HFFc6 (cell line): ENCODE results near the gene NLN. TPM values are rescaled to one million over a fixed set of nuclear protein-coding genes. Genes with fewer than 3 reads are reported as not detected.

Experiments used
- DNase-seq: peaks from one replicate; pipeline ENCODE4 v3.0.0-alpha.2; 2018
- H3K27ac Mint-ChIP-seq: 2 replicates; pipeline ENCODE4 v1.8.0; 2020; ENCODE audit warnings: mild to moderate bottlenecking, mixed read lengths
- H3K27me3 Mint-ChIP-seq: 2 replicates; pipeline ENCODE4 v1.8.0; 2021; ENCODE audit warnings: mild to moderate bottlenecking, moderate library complexity, mixed read lengths; ENCODE audit not compliant: insufficient read depth
- H3K36me3 Mint-ChIP-seq: 2 replicates; pipeline ENCODE4 v1.8.0; 2021; ENCODE audit warnings: low read depth, mixed read lengths
- H3K4me1 Mint-ChIP-seq: 2 replicates; pipeline ENCODE4 v1.8.0; 2020; ENCODE audit warnings: low read depth, mixed read lengths
- H3K4me3 Mint-ChIP-seq: 2 replicates; pipeline ENCODE4 v1.8.0; 2020; ENCODE audit warnings: mild to moderate bottlenecking, moderate library complexity, mixed read lengths
- H3K9me3 Mint-ChIP-seq: 2 replicates; pipeline ENCODE4 v1.8.0; 2020; ENCODE audit warnings: mild to moderate bottlenecking, mixed read lengths
- CTCF ChIP-seq: fragments of 200-600 bp; sonication (generic); IDR thresholded peaks from 2 replicates; pipeline ENCODE4 v1.5.0; 2021; ENCODE audit warnings: antibody characterized with exemption, mild to moderate bottlenecking
- total RNA-seq, 6 experiments: library from RNA; stranded (reverse); fragmentation: NEBNext Ultra II Directional; extraction: Animal tissue kit (Norgen Biotek cat#: 25700); gene quantifications; 2 replicates in 1 of 6; 3 replicates in 5 of 6; pipeline ENCODE4 v1.2.3, GENCODE V29; 2021

Gene NLN
- total RNA-seq, 6 experiments from 2014 or later, result 47.9 to 62.0 (median 57.1) TPM

GRCh38 chr5:65821966-65822365 is 100.0 kb downstream of the NLN start:
- Mint-ChIP-seq H3K27ac (peak overlapping the region; percentile 70; the same call in 1 of the 2 replicates), H3K27me3 (no peaks in the 10 kb centered on the region; the same call in 1 of the 2 replicates), H3K4me1 (peaks cover 64% of the 10 kb centered on the region), H3K4me3 (no peak overlapping the region), H3K36me3 (peaks cover 49% of the 10 kb centered on the region), H3K9me3 (no peaks in the 10 kb centered on the region)
- no peak for DNase-seq
- no peak for TF ChIP-seq CTCF

GRCh38 chr5:65822710-65823109 is 100.7 kb downstream of the NLN start:
- no peak overlapping the region for H3K4me3 Mint-ChIP-seq
- H3K27ac Mint-ChIP-seq, result peak overlapping the region; percentile 70; the same call in 1 of the 2 replicates
- no peak for TF ChIP-seq CTCF
- no peaks in the 10 kb centered on the region; the same call in 1 of the 2 replicates for H3K27me3 Mint-ChIP-seq
- no peaks in the 10 kb centered on the region for H3K9me3 Mint-ChIP-seq
- H3K4me1 Mint-ChIP-seq, result peaks cover 71% of the 10 kb centered on the region
- DNase-seq, result no peak
- H3K36me3 Mint-ChIP-seq, result peaks cover 48% of the 10 kb centered on the region

- Mint-ChIP-seq H3K27me3 (no peaks in the 10 kb centered on the region; the same call in 1 of the 2 replicates), H3K4me1 (peaks cover 72% of the 10 kb centered on the region), H3K4me3 (no peak overlapping the region), H3K9me3 (no peaks in the 10 kb centered on the region), H3K36me3 (peaks cover 43% of the 10 kb centered on the region), H3K27ac (peak overlapping the region; percentile 72)
- TF ChIP-seq CTCF, result no peak
- DNase-seq, result no peak
These were observed 101.2 kb downstream of the NLN start for GRCh38 chr5:65823204-65823603.

GRCh38 chr5:65823845-65824445 is 101.9 kb downstream of the NLN start:
- no peak for TF ChIP-seq CTCF
- no peak for DNase-seq
- Mint-ChIP-seq H3K36me3 (peaks cover 39% of the 10 kb centered on the region), H3K4me3 (no peak overlapping the region; the same call in 1 of the 2 replicates), H3K27ac (peak overlapping the region; percentile 72), H3K27me3 (no peaks in the 10 kb centered on the region; the same call in 1 of the 2 replicates), H3K9me3 (no peaks in the 10 kb centered on the region), H3K4me1 (peaks cover 72% of the 10 kb centered on the region)

GRCh38 chr5:65825408-65826328 is 103.7 kb downstream of the NLN start:
- no peaks in the 10 kb centered on the region for H3K27me3 Mint-ChIP-seq
- H3K4me3 Mint-ChIP-seq, result no peak overlapping the region
- H3K36me3 Mint-ChIP-seq, result peaks cover 35% of the 10 kb centered on the region
- H3K4me1 Mint-ChIP-seq, result peaks cover 78% of the 10 kb centered on the region
- no peak overlapping the region for H3K27ac Mint-ChIP-seq
- DNase-seq, result no peak
- TF ChIP-seq CTCF, result no peak
- H3K9me3 Mint-ChIP-seq, result no peaks in the 10 kb centered on the region
